Spinal cord (tissue), 10 donors: ENCODE data around the gene SPOCD1. TPM values are rescaled to one million over a fixed set of nuclear protein-coding genes. Genes with fewer than 3 reads are reported as not detected.

Experiments
- DNase-seq, 6 donors: peaks; one replicate each; pipeline versions ENCODE4 v3.0.0 to v3.0.0-alpha.2; 2013 to 2015; ENCODE audit warnings: low spot score in 6 of 6, low read depth in 4 of 6
- H3K27ac ChIP-seq: one replicate; pipeline ENCODE4 v1.5.1; 2013; ENCODE audit warnings: low read depth, low read length, control low read depth
- H3K27me3 ChIP-seq: one replicate; pipeline ENCODE4 v1.6.1; 2013; ENCODE audit warnings: low read length; ENCODE audit not compliant: control insufficient read depth, insufficient read depth
- H3K36me3 ChIP-seq: one replicate; pipeline ENCODE4 v1.6.1; 2013; ENCODE audit warnings: low read length; ENCODE audit not compliant: control insufficient read depth, insufficient read depth
- H3K4me1 ChIP-seq: one replicate; pipeline ENCODE4 v1.6.1; 2013; ENCODE audit warnings: low read length; ENCODE audit not compliant: control insufficient read depth, insufficient read depth
- H3K4me3 ChIP-seq: one replicate; pipeline ENCODE4 v1.5.1; 2013; ENCODE audit warnings: low read depth, low read length, control low read depth
- H3K9me3 ChIP-seq: one replicate; pipeline ENCODE4 v1.6.1; 2013; ENCODE audit warnings: low read length; ENCODE audit not compliant: control insufficient read depth, insufficient read depth
- WGBS: methylation state at CpG from one replicate; pipeline ENCODE4 v1.1.5; 2013; ENCODE audit warnings: missing lambda C conversion rate; ENCODE audit not compliant: insufficient coverage; 5-methylcytosine and 5-hydroxymethylcytosine counted together
- polyA plus RNA-seq, 2 donors: library from polyadenylated mRNA; unstranded; fragments of 120-200 nt; gene quantifications; one replicate each; pipeline ENCODE4 v1.2.1, GENCODE V29; 2013; ENCODE audit not compliant: insufficient read length in 2 of 2
- total RNA-seq, 2 donors: library from RNA; depleted of rRNA in 1 of 2; stranded (reverse); fragments of 120-200 nt in 1 of 2; fragments of >200 nt in 1 of 2; gene quantifications; one replicate each; pipeline versions ENCODE4 v1.2.3 to v1.2.4, GENCODE V29; 2013 to 2014
- donor health status: healthy.

SPOCD1 gene
- total and polyA plus RNA-seq, 4 donors = 0.15 to 0.44 (median 0.36) TPM

- Histone ChIP-seq H3K9me3 (no peaks in the 10 kb centered on the region), H3K4me1 (peaks cover 4% of the 10 kb centered on the region), H3K27ac (no peak overlapping the region), H3K27me3 (no peaks in the 10 kb centered on the region), H3K36me3 (no peaks in the 10 kb centered on the region), H3K4me3 (no peak overlapping the region)
- WGBS = 50% methylated on average over 5 of the region's 8 CpGs
- DNase-seq = no peak
Measured at GRCh38 chr1:31798086-31798432, 17.8 kb downstream of the SPOCD1 start.

GRCh38 chr1:31797216-31797615, 18.6 kb downstream of the SPOCD1 start:
- Histone ChIP-seq H3K4me3 (no peak overlapping the region), H3K27me3 (no peaks in the 10 kb centered on the region), H3K27ac (no peak overlapping the region), H3K4me1 (peaks cover 4% of the 10 kb centered on the region), H3K36me3 (no peaks in the 10 kb centered on the region), H3K9me3 (no peaks in the 10 kb centered on the region)
- 84% methylated on average over 5 of the region's 5 CpGs for WGBS
- no peak for DNase-seq

- no peaks in the 10 kb centered on the region for H3K36me3 ChIP-seq
- peaks cover 4% of the 10 kb centered on the region for H3K4me1 ChIP-seq
- no peak for DNase-seq
- no peaks in the 10 kb centered on the region for H3K9me3 ChIP-seq
- H3K27me3 ChIP-seq = no peaks in the 10 kb centered on the region
- no peak overlapping the region for H3K4me3 ChIP-seq
- 75% methylated on average over 2 of the region's 7 CpGs for WGBS
- no peak overlapping the region for H3K27ac ChIP-seq
Measured at GRCh38 chr1:31796707-31797106, 19.1 kb downstream of the SPOCD1 start.

GRCh38 chr1:31795801-31796621, 19.8 kb downstream of the SPOCD1 start:
- Histone ChIP-seq H3K9me3 (no peaks in the 10 kb centered on the region), H3K36me3 (no peaks in the 10 kb centered on the region), H3K4me1 (peaks cover 4% of the 10 kb centered on the region), H3K27ac (no peak overlapping the region), H3K4me3 (no peak overlapping the region), H3K27me3 (no peaks in the 10 kb centered on the region)
- peak in 2 of 6 donors; percentile 78 to 88 for DNase-seq
- 66% methylated on average over 12 of the region's 13 CpGs for WGBS

GRCh38 chr1:31795096-31795675, 20.6 kb downstream of the SPOCD1 start:
- Histone ChIP-seq H3K27ac (no peak overlapping the region), H3K4me1 (peaks cover 10% of the 10 kb centered on the region), H3K27me3 (no peaks in the 10 kb centered on the region), H3K36me3 (no peaks in the 10 kb centered on the region), H3K9me3 (no peaks in the 10 kb centered on the region), H3K4me3 (no peak overlapping the region)
- 50% methylated on average over 1 of the region's 2 CpGs for WGBS
- DNase-seq = no peak

GRCh38 chr1:31793586-31794285, 22.1 kb downstream of the SPOCD1 start:
- Histone ChIP-seq H3K9me3 (no peaks in the 10 kb centered on the region), H3K4me3 (no peak overlapping the region), H3K4me1 (peaks cover 15% of the 10 kb centered on the region), H3K27ac (no peak overlapping the region), H3K36me3 (no peaks in the 10 kb centered on the region), H3K27me3 (no peaks in the 10 kb centered on the region)
- 78% methylated on average over 10 of the region's 13 CpGs for WGBS
- no peak for DNase-seq

GRCh38 chr1:31793086-31793485, 22.7 kb downstream of the SPOCD1 start:
- H3K27me3 ChIP-seq = no peaks in the 10 kb centered on the region
- H3K4me1 ChIP-seq = peaks cover 22% of the 10 kb centered on the region
- no peak overlapping the region for H3K27ac ChIP-seq
- no peaks in the 10 kb centered on the region for H3K36me3 ChIP-seq
- no peak for DNase-seq
- no peak overlapping the region for H3K4me3 ChIP-seq
- H3K9me3 ChIP-seq = no peaks in the 10 kb centered on the region
- 83% methylated on average over 6 of the region's 6 CpGs for WGBS

- Histone ChIP-seq H3K27ac (no peak overlapping the region), H3K4me1 (peaks cover 26% of the 10 kb centered on the region), H3K9me3 (no peaks in the 10 kb centered on the region), H3K27me3 (no peaks in the 10 kb centered on the region), H3K36me3 (no peaks in the 10 kb centered on the region), H3K4me3 (no peak overlapping the region)
- DNase-seq = no peak
- WGBS = 63% methylated on average over 4 of the region's 4 CpGs
Measured at GRCh38 chr1:31792541-31792940, 23.3 kb downstream of the SPOCD1 start.

GRCh38 chr1:31792116-31792515, 23.7 kb downstream of the SPOCD1 start:
- H3K27ac ChIP-seq = no peak overlapping the region
- peaks cover 30% of the 10 kb centered on the region for H3K4me1 ChIP-seq
- H3K27me3 ChIP-seq = no peaks in the 10 kb centered on the region
- 88% methylated on average over 10 of the region's 11 CpGs for WGBS
- no peaks in the 10 kb centered on the region for H3K36me3 ChIP-seq
- no peaks in the 10 kb centered on the region for H3K9me3 ChIP-seq
- no peak overlapping the region for H3K4me3 ChIP-seq
- DNase-seq = no peak
